Measurements from ENCODE around the gene KDM1B. TPM values are rescaled to one million over a fixed set of nuclear protein-coding genes. Genes with fewer than 3 reads are reported as not detected.

KDM1B gene
- total RNA-seq, 1 experiment from 2014 or later, result 15.8 TPM

DNA sequence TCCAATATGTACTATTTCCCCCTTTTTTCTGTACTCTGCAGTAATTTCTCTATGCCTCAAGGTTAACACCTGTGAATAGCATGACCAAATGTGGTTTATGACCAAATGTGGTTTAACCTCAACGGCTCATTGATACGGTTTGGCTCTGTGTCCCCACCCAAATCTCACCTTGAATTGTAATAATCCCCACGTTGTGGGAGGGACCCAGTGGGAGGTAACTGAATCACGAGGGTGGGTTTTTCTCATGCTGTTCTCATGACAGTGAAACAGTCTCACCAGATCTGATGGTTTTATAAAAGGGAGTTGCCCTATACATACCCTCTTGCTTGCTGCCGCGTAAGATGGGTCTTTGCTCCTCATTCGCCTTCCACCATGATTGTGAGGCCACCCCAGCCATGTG, 90.4 kb downstream of the KDM1B start:
- Histone ChIP-seq H3K4me1 (ENCODE audit: insufficient read depth, low read length, poor library complexity, severe bottlenecking) (no peaks in the 10 kb centered on the region), H3K36me3 (ENCODE audit: insufficient read depth, low read length, poor library complexity, severe bottlenecking) (peaks cover 98% of the 10 kb centered on the region), H3K4me3 (ENCODE audit: low read depth, low read length, poor library complexity, severe bottlenecking) (no peak overlapping the region), H3K27ac (ENCODE audit: low read depth, low read length, poor library complexity, severe bottlenecking) (no peak overlapping the region), H3K9me3 (ENCODE audit: low read depth, low read length, poor library complexity, severe bottlenecking) (no peaks in the 10 kb centered on the region), H3K27me3 (replicated peaks; ENCODE audit: insufficient read depth, low read depth, low read length, poor library complexity) (no peaks in the 10 kb centered on the region)
- intact Hi-C loops (cut with micrococcal nuclease; ENCODE audit: unreplicated experiment), result no loop called here
- ChIA-PET POLR2A (ENCODE audit: low non-redundant PET) (no interaction called here), CTCF (no interaction called here)
- no peak for DNase-seq (ENCODE audit: low spot score)
- no peak for TF ChIP-seq EZH2 (IDR thresholded peaks at IDR 0.05; ENCODE audit: borderline replicate concordance, low read depth, low read length, poor library complexity, severe bottlenecking)
- BruUV-seq (replicated peaks), result no TSS peak

DNA sequence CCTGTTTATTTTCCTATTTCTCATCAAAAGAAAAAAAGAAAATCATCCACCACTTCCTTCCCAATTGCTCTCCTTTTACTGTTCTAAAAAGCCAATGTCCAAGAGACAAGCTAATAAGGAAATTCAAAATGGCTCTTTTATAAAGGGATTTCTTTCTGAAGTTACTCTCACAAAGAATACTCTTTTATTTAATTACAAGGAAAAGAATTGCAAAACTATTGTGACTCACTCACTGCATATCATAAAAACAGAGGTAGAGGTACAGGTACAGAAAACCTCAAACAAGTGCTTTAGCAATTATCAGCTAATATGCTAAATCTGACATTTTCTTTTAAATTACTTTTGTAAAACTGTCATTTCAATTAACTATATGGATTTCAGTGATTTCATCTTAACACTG, 91.0 kb downstream of the KDM1B start:
- H3K27me3 ChIP-seq (replicated peaks; ENCODE audit: insufficient read depth, low read depth, low read length, poor library complexity), result no peaks in the 10 kb centered on the region
- intact Hi-C loops (cut with micrococcal nuclease; ENCODE audit: unreplicated experiment), result no loop called here
- no peak overlapping the region for H3K4me3 ChIP-seq (ENCODE audit: low read depth, low read length, poor library complexity, severe bottlenecking)
- ChIA-PET CTCF (no interaction called here), POLR2A (ENCODE audit: low non-redundant PET) (no interaction called here)
- H3K4me1 ChIP-seq (ENCODE audit: insufficient read depth, low read length, poor library complexity, severe bottlenecking), result no peaks in the 10 kb centered on the region
- no peaks in the 10 kb centered on the region for H3K9me3 ChIP-seq (ENCODE audit: low read depth, low read length, poor library complexity, severe bottlenecking)
- no peak overlapping the region for H3K27ac ChIP-seq (ENCODE audit: low read depth, low read length, poor library complexity, severe bottlenecking)
- TF ChIP-seq EZH2 (IDR thresholded peaks at IDR 0.05; ENCODE audit: borderline replicate concordance, low read depth, low read length, poor library complexity, severe bottlenecking), result no peak
- TF ChIP-seq, protein P1, sequence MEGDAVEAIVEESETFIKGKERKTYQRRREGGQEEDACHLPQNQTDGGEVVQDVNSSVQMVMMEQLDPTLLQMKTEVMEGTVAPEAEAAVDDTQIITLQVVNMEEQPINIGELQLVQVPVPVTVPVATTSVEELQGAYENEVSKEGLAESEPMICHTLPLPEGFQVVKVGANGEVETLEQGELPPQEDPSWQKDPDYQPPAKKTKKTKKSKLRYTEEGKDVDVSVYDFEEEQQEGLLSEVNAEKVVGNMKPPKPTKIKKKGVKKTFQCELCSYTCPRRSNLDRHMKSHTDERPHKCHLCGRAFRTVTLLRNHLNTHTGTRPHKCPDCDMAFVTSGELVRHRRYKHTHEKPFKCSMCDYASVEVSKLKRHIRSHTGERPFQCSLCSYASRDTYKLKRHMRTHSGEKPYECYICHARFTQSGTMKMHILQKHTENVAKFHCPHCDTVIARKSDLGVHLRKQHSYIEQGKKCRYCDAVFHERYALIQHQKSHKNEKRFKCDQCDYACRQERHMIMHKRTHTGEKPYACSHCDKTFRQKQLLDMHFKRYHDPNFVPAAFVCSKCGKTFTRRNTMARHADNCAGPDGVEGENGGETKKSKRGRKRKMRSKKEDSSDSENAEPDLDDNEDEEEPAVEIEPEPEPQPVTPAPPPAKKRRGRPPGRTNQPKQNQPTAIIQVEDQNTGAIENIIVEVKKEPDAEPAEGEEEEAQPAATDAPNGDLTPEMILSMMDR (conservative IDR thresholded peaks at IDR 0.05; ENCODE audit: low read depth, low read length), result no peak
- H3K36me3 ChIP-seq (ENCODE audit: insufficient read depth, low read length, poor library complexity, severe bottlenecking), result peaks cover 98% of the 10 kb centered on the region
- BruUV-seq (replicated peaks), result no TSS peak
- DNase-seq (ENCODE audit: low spot score), result no peak

DNA sequence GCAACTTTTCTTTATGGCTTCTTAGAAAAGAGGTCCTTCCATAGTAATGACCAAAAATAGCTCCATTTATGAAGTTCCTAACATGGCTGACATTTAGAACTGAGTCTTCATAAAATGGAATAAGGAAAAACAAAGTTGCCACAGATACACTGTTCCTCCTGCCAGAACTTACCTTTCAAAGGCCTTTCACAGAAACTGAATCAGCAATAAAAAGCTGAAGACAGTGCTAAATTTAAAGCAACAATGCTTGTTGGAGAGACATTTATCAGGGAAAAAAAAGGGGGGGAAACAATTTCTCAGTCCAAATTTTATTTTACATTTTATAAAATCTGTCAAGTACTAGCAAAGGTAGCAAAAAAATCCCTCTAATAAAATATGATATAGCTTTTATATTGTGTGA, 91.8 kb downstream of the KDM1B start:
- ChIA-PET CTCF (no interaction called here), POLR2A (ENCODE audit: low non-redundant PET) (no interaction called here)
- H3K4me1 ChIP-seq (ENCODE audit: insufficient read depth, low read length, poor library complexity, severe bottlenecking), result no peaks in the 10 kb centered on the region
- no peak overlapping the region for H3K27ac ChIP-seq (ENCODE audit: low read depth, low read length, poor library complexity, severe bottlenecking)
- no peak overlapping the region for H3K4me3 ChIP-seq (ENCODE audit: low read depth, low read length, poor library complexity, severe bottlenecking)
- intact Hi-C loops (cut with micrococcal nuclease; ENCODE audit: unreplicated experiment), result no loop called here
- no peaks in the 10 kb centered on the region for H3K9me3 ChIP-seq (ENCODE audit: low read depth, low read length, poor library complexity, severe bottlenecking)
- TF ChIP-seq EZH2 (IDR thresholded peaks at IDR 0.05; ENCODE audit: borderline replicate concordance, low read depth, low read length, poor library complexity, severe bottlenecking), result no peak
- TF ChIP-seq, protein P1 (conservative IDR thresholded peaks at IDR 0.05; ENCODE audit: low read depth, low read length), result no peak
- no TSS peak for BruUV-seq (replicated peaks)
- peaks cover 98% of the 10 kb centered on the region for H3K36me3 ChIP-seq (ENCODE audit: insufficient read depth, low read length, poor library complexity, severe bottlenecking)
- no peak for DNase-seq (ENCODE audit: low spot score)
- H3K27me3 ChIP-seq (replicated peaks; ENCODE audit: insufficient read depth, low read depth, low read length, poor library complexity), result no peaks in the 10 kb centered on the region

DNA sequence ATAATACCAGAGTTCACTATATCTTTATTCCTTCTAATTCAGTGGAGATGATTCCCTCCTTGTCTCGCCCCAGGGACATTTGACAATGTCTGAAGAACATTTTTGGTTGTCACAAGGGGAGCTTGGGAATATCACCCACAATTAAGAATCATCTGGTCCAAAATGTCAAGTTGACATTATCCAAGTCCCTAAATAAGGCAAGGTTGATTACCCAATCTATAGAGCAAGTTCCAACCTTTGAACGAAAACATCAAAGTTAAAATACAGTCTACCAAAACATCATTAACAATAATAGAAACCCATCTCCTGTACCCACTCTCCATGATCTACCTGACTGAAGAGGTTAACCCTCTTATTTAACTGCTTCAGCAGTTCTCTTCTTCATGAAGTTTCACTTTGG, 93.5 kb downstream of the KDM1B start:
- Histone ChIP-seq H3K27me3 (replicated peaks; ENCODE audit: insufficient read depth, low read depth, low read length, poor library complexity) (no peaks in the 10 kb centered on the region), H3K4me1 (ENCODE audit: insufficient read depth, low read length, poor library complexity, severe bottlenecking) (no peaks in the 10 kb centered on the region), H3K27ac (ENCODE audit: low read depth, low read length, poor library complexity, severe bottlenecking) (no peak overlapping the region), H3K4me3 (ENCODE audit: low read depth, low read length, poor library complexity, severe bottlenecking) (no peak overlapping the region), H3K36me3 (ENCODE audit: insufficient read depth, low read length, poor library complexity, severe bottlenecking) (peaks cover 98% of the 10 kb centered on the region), H3K9me3 (ENCODE audit: low read depth, low read length, poor library complexity, severe bottlenecking) (no peaks in the 10 kb centered on the region)
- BruUV-seq (replicated peaks), result no TSS peak
- TF ChIP-seq EZH2 (IDR thresholded peaks at IDR 0.05; ENCODE audit: borderline replicate concordance, low read depth, low read length, poor library complexity, severe bottlenecking), result no peak
- TF ChIP-seq, protein P1 (conservative IDR thresholded peaks at IDR 0.05; ENCODE audit: low read depth, low read length), result no peak
- ChIA-PET POLR2A (ENCODE audit: low non-redundant PET) (interaction anchor here (0.5 kb wide), 1 partner anchor 11 kb away, joined by 3 read pairs; no protein-coding TSS in a partner anchor), CTCF (no interaction called here)
- DNase-seq (ENCODE audit: low spot score), result no peak
- intact Hi-C loops (cut with micrococcal nuclease; ENCODE audit: unreplicated experiment), result no loop called here

All from A673 (cell line).